GM12878 (cell line): ENCODE data around the gene EDC3. TPM values are rescaled to one million over a fixed set of nuclear protein-coding genes. Genes with fewer than 3 reads are reported as not detected.
A peak's percentile ranks its signal among the peaks of the same experiment; 100 is the strongest.

Experiments
- HSF1 ChIP-seq: fragments of 150-350 bp; IDR thresholded peaks from 2 replicates; pipeline ENCODE4 v1.6.1; 2014; ENCODE audit warnings: mild to moderate bottlenecking, low read depth, low read length
- MEF2A ChIP-seq: IDR thresholded peaks from 2 replicates; pipeline ENCODE4 v1.6.1; 2011; ENCODE audit warnings: low read depth, mild to moderate bottlenecking, low read length, moderate library complexity; ENCODE audit not compliant: insufficient read depth
- MTA3 ChIP-seq: IDR thresholded peaks from 2 replicates; pipeline ENCODE4 v1.6.1; 2012; ENCODE audit warnings: low read length, inconsistent platforms, borderline replicate concordance
- POLR2A ChIP-seq: IDR thresholded peaks from 2 replicates; pipeline ENCODE4 v1.6.1; 2011; ENCODE audit warnings: low read depth, mild to moderate bottlenecking, low read length
- PRDM15 ChIP-seq: fragments of 450-650 bp; formaldehyde crosslinking; IDR thresholded peaks from 2 replicates; pipeline ENCODE4 v1.4.0; 2020; ENCODE audit warnings: mild to moderate bottlenecking, moderate library complexity
- RELA ChIP-seq: fragments of 450-650 bp; IDR thresholded peaks from 2 replicates; pipeline ENCODE4 v1.8.0; 2014; ENCODE audit warnings: borderline replicate concordance; ENCODE audit not compliant: partially characterized antibody
- SUPT20H ChIP-seq: IDR thresholded peaks from 2 replicates; pipeline ENCODE4 v1.6.1; 2011; ENCODE audit warnings: low read depth, mild to moderate bottlenecking, low read length, moderate library complexity, borderline replicate concordance; ENCODE audit not compliant: control insufficient read depth
- TBL1XR1 ChIP-seq: IDR thresholded peaks from 2 replicates; pipeline ENCODE4 v1.6.1; 2012; ENCODE audit warnings: low read depth, low read length, improper control_type of control experiment
- ZBTB4 ChIP-seq: fragments of 450-650 bp; formaldehyde crosslinking; IDR thresholded peaks from 2 replicates; pipeline ENCODE4 v1.4.0; 2022; ENCODE audit warnings: mild to moderate bottlenecking, moderate library complexity
- polyA plus RNA-seq, 11 experiments: library from polyadenylated mRNA; depleted of rRNA in 4 of 11; unstranded in 6 of 11; stranded (reverse) in 5 of 11; fragments of >200 nt; fragmentation: Nextera tagmentation in 4 of 11; fragmentation: Illumina TruSeq in 1 of 11; extraction: Ambion mirVana in 4 of 11; extraction: Trizol in 1 of 11; gene quantifications; 1 replicate in 1 of 11; 2 replicates in 10 of 11; pipeline versions ENCODE4 v1.2.1 to v1.2.3, GENCODE V29; 2011 to 2016; ENCODE audit warnings: inconsistent platforms in 2 of 11, missing spikeins in 2 of 11, low read depth in 1 of 11
- total RNA-seq, 4 experiments: library from RNA; depleted of rRNA in 3 of 4; stranded (reverse); fragments of >200 nt in 3 of 4; fragmentation: Illumina TruSeq in 1 of 4; extraction: Trizol in 1 of 4; gene quantifications; 2 replicates each; pipeline versions ENCODE4 v1.2.1 to v1.2.3, GENCODE V29; 2013 to 2021
- TF ChIP-seq, protein P1 (sequence below): IDR thresholded peaks from 2 replicates; pipeline ENCODE4 v1.6.1; 2012; ENCODE audit warnings: improper control_type of control experiment, low read depth, low read length; ENCODE audit not compliant: insufficient replicate concordance

The EDC3 gene
- total and polyA plus RNA-seq, 10 of the 15 experiments (the other 5 are each of a cell fraction or from before 2014, with no cell fraction given) = 11.8 to 48.4 (median 35.3) TPM

- TF ChIP-seq MEF2A (no peak), HSF1 (no peak), MTA3 (no peak), RELA (no peak), POLR2A (peak; percentile 52), SUPT20H (no peak), PRDM15 (CRISPR knock-in tag) (no peak), TBL1XR1 (no peak), ZBTB4 (CRISPR knock-in tag) (no peak)
- TF ChIP-seq, protein P1, sequence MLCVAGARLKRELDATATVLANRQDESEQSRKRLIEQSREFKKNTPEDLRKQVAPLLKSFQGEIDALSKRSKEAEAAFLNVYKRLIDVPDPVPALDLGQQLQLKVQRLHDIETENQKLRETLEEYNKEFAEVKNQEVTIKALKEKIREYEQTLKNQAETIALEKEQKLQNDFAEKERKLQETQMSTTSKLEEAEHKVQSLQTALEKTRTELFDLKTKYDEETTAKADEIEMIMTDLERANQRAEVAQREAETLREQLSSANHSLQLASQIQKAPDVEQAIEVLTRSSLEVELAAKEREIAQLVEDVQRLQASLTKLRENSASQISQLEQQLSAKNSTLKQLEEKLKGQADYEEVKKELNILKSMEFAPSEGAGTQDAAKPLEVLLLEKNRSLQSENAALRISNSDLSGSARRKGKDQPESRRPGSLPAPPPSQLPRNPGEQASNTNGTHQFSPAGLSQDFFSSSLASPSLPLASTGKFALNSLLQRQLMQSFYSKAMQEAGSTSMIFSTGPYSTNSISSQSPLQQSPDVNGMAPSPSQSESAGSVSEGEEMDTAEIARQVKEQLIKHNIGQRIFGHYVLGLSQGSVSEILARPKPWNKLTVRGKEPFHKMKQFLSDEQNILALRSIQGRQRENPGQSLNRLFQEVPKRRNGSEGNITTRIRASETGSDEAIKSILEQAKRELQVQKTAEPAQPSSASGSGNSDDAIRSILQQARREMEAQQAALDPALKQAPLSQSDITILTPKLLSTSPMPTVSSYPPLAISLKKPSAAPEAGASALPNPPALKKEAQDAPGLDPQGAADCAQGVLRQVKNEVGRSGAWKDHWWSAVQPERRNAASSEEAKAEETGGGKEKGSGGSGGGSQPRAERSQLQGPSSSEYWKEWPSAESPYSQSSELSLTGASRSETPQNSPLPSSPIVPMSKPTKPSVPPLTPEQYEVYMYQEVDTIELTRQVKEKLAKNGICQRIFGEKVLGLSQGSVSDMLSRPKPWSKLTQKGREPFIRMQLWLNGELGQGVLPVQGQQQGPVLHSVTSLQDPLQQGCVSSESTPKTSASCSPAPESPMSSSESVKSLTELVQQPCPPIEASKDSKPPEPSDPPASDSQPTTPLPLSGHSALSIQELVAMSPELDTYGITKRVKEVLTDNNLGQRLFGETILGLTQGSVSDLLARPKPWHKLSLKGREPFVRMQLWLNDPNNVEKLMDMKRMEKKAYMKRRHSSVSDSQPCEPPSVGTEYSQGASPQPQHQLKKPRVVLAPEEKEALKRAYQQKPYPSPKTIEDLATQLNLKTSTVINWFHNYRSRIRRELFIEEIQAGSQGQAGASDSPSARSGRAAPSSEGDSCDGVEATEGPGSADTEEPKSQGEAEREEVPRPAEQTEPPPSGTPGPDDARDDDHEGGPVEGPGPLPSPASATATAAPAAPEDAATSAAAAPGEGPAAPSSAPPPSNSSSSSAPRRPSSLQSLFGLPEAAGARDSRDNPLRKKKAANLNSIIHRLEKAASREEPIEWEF = no peak
These were observed 74.9 kb downstream of the EDC3 start (continued) for GRCh38 chr15:74620636-74621545.
